Thoracic aorta (tissue), 2 donors: ENCODE measurements around the gene PLA2G6. TPM values are rescaled to one million over a fixed set of nuclear protein-coding genes. Genes with fewer than 3 reads are reported as not detected.

Experiments used
- ATAC-seq: fragments of 150-250 bp; one replicate; pipeline ENCODE4 v1.8.0; 2017; ENCODE audit warnings: low read depth; ENCODE audit not compliant: insufficient number of reproducible peaks, low FRiP score
- DNase-seq: peaks from one replicate; pipeline ENCODE4 v3.0.0-alpha.2; 2020; ENCODE audit warnings: low spot score
- H3K27ac ChIP-seq, 2 donors: fragments of 200-600 bp; sonication (generic); 1 replicate in 1 of 2; 2 replicates in 1 of 2; pipeline ENCODE4 v1.5.1; 2016; ENCODE audit warnings: mild to moderate bottlenecking in 2 of 2, moderate library complexity in 2 of 2
- H3K27me3 ChIP-seq: fragments of 200-600 bp; sonication (generic); replicated peaks from 2 replicates; pipeline ENCODE4 v1.6.0; 2016; ENCODE audit warnings: mild to moderate bottlenecking; ENCODE audit not compliant: insufficient read depth
- H3K36me3 ChIP-seq: fragments of 200-600 bp; sonication (generic); one replicate; pipeline ENCODE4 v1.5.1; 2016
- H3K4me1 ChIP-seq, 2 donors: fragments of 200-600 bp; sonication (generic); 1 replicate in 1 of 2; 2 replicates in 1 of 2; pipeline versions ENCODE4 v1.5.1 to v1.6.0; 2016; ENCODE audit warnings: low read depth in 2 of 2, mild to moderate bottlenecking in 1 of 2; ENCODE audit not compliant: control insufficient read depth in 1 of 2
- H3K4me3 ChIP-seq: fragments of 200-600 bp; sonication (generic); 2 replicates; pipeline ENCODE4 v1.5.1; 2016; ENCODE audit warnings: mild to moderate bottlenecking
- H3K9me3 ChIP-seq: fragments of 200-600 bp; sonication (generic); 2 replicates; pipeline ENCODE4 v1.5.1; 2016
- total RNA-seq, 2 donors: library from RNA; depleted of rRNA; stranded (reverse); fragments of >200 nt; gene quantifications; one replicate each; pipeline versions ENCODE4 v1.1.0 to v1.2.3, GENCODE V29; 2016
- TF ChIP-seq, protein P1 (sequence below): fragments of 200-600 bp; sonication (generic); IDR thresholded peaks from one replicate; pipeline ENCODE4 v1.5.1; 2019; ENCODE audit warnings: antibody characterized with exemption

The PLA2G6 gene
- total RNA-seq, 2 donors from 2014 or later: 27.4 to 50.4 TPM

DNA sequence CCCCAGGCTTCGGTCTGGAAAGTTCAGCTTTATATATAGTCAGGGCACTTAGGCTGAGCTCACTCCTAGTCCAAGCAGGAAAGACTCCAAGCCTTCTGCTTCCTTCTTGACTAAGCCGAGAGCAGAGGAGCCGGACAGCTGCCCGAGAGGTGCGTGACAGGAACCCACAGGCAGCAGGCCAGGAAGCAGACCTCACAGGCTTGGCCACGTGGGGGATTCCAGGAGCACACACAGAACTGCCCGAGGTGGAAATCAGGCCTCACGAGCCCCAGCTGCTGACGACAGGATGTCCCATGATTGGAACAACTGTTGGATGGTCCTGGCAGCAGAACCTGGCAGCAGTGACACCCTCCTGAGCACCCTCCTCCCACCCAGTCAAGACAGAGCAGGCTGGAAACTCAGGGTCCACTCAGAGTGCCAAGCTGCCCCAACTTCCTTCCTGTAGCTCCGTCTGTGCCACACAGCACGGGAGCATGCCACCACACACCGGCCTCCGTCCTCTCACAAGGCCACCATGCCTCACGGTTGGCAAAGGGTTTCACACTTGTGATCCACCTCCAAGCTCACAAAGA lies 5.4 kb downstream of the PLA2G6 start:
- Histone ChIP-seq H3K9me3 (no peaks in the 10 kb centered on the region), H3K4me1 (peaks cover 11 to 49% of the 10 kb centered on the region in 2 donors), H3K4me3 (no peak overlapping the region), H3K27me3 (no peaks in the 10 kb centered on the region), H3K27ac (peak overlapping the region in 1 of 2 donors; percentile 35), H3K36me3 (no peaks in the 10 kb centered on the region)
- no peak for ATAC-seq
- no peak for DNase-seq
- TF ChIP-seq, protein P1, sequence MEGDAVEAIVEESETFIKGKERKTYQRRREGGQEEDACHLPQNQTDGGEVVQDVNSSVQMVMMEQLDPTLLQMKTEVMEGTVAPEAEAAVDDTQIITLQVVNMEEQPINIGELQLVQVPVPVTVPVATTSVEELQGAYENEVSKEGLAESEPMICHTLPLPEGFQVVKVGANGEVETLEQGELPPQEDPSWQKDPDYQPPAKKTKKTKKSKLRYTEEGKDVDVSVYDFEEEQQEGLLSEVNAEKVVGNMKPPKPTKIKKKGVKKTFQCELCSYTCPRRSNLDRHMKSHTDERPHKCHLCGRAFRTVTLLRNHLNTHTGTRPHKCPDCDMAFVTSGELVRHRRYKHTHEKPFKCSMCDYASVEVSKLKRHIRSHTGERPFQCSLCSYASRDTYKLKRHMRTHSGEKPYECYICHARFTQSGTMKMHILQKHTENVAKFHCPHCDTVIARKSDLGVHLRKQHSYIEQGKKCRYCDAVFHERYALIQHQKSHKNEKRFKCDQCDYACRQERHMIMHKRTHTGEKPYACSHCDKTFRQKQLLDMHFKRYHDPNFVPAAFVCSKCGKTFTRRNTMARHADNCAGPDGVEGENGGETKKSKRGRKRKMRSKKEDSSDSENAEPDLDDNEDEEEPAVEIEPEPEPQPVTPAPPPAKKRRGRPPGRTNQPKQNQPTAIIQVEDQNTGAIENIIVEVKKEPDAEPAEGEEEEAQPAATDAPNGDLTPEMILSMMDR: no peak

- DNase-seq: no peak
- Histone ChIP-seq H3K36me3 (no peaks in the 10 kb centered on the region), H3K9me3 (no peaks in the 10 kb centered on the region), H3K27me3 (no peaks in the 10 kb centered on the region), H3K4me3 (no peak overlapping the region), H3K27ac (peak overlapping the region in 1 of 2 donors; percentile 35), H3K4me1 (peaks cover 4 to 41% of the 10 kb centered on the region in 2 donors)
- ATAC-seq: no peak
- TF ChIP-seq, protein P1: no peak
These were observed 6.2 kb downstream of the PLA2G6 start for GRCh38 chr22:38175206-38176118.

DNA sequence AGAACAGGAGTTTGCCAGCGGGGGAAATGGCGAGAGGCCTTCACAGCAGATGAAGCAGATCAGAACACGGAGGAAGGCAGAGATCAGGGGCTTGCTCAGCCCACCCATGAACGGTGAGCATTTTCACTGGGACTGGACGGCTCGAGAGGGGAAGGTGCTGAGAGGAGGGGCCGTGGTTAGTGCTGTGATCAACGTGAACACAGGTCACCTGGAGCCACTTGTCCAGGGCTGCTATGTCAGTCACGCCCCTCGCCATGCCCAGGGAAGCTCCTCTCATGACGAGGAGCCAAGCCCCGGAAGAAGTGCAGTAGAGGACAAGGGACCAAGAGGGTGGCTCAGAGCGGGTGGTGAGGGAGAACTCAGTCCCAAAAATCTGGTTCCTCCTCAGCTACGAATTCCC lies 7.0 kb downstream of the PLA2G6 start:
- no peak overlapping the region for H3K4me3 ChIP-seq
- no peak for DNase-seq
- H3K36me3 ChIP-seq: no peaks in the 10 kb centered on the region
- ATAC-seq: no peak
- peaks cover 4 to 34% of the 10 kb centered on the region in 2 donors for H3K4me1 ChIP-seq
- H3K27ac ChIP-seq: no peak overlapping the region
- no peaks in the 10 kb centered on the region for H3K27me3 ChIP-seq
- H3K9me3 ChIP-seq: no peaks in the 10 kb centered on the region
- TF ChIP-seq, protein P1: no peak

DNA sequence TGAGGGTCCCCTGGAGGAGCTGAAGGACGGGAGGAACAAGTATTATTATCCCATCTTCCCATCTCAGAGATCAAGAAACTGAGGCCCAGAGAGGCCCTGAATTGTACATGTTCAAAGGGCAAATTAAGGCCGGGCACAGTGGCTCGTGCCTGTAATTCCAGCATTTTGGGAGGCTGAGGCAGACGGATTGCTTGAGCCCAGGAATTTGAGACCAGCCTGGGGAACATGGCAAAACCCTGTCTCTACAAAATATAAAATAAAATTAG lies 8.1 kb downstream of the PLA2G6 start:
- DNase-seq (no peak), ATAC-seq (no peak)
- no peaks in the 10 kb centered on the region for H3K27me3 ChIP-seq
- TF ChIP-seq, protein P1: no peak
- H3K27ac ChIP-seq: no peak overlapping the region
- H3K9me3 ChIP-seq: no peaks in the 10 kb centered on the region
- peaks cover 4 to 36% of the 10 kb centered on the region in 2 donors for H3K4me1 ChIP-seq
- no peaks in the 10 kb centered on the region for H3K36me3 ChIP-seq
- H3K4me3 ChIP-seq: no peak overlapping the region

DNA sequence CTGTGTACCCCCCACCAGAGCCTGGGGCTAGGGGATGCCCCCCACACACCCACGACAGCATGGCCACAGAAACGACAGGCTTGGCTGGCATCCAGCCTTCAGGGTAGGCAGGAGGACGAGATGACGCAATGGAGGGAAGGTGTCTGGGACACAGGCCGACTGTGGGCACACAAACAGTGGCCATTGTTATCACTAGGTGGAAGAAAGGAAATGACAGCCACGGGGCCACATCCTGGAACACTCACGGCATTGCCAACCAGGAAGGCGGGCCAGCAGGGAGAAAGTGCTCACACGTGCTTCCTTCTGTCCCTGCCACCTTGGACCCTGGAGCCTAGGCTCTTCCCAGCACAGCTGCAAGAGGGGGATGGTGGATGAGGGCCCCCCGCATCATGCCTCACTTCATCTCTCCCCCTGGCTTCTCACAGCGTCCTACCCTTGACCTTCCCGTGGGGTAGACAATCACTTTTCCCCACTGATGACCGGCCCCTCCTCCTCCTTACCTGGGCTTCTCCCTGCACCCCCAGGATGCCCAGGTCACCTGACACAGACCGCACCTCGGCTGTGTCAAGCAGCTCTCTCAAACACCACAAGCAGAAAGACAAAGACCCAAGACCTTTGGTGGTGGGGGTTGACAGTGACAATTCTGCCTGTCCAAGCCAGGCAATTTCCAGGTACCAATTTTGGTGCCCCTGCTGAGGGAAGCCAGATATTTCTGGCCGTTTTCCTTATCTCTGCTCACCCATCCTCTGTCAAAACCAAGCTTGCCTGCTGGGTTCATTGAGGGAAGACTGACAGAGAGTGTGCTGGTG lies 8.6 kb downstream of the PLA2G6 start:
- H3K27ac ChIP-seq: no peak overlapping the region
- peaks cover 4 to 37% of the 10 kb centered on the region in 2 donors for H3K4me1 ChIP-seq
- DNase-seq: no peak
- no peak for ATAC-seq
- H3K9me3 ChIP-seq: no peaks in the 10 kb centered on the region
- TF ChIP-seq, protein P1: no peak
- H3K36me3 ChIP-seq: no peaks in the 10 kb centered on the region
- no peak overlapping the region for H3K4me3 ChIP-seq
- H3K27me3 ChIP-seq: no peaks in the 10 kb centered on the region
